HFFc6 (cell line): Measurements from ENCODE around the gene TMEM132D. TPM values are rescaled to one million over a fixed set of nuclear protein-coding genes. Genes with fewer than 3 reads are reported as not detected.

Experiments used
- DNase-seq: peaks from one replicate; pipeline ENCODE4 v3.0.0-alpha.2; 2018
- H3K27ac Mint-ChIP-seq: 2 replicates; pipeline ENCODE4 v1.8.0; 2020; ENCODE audit warnings: mild to moderate bottlenecking, mixed read lengths
- H3K27me3 Mint-ChIP-seq: 2 replicates; pipeline ENCODE4 v1.8.0; 2021; ENCODE audit warnings: mild to moderate bottlenecking, moderate library complexity, mixed read lengths; ENCODE audit not compliant: insufficient read depth
- H3K36me3 Mint-ChIP-seq: 2 replicates; pipeline ENCODE4 v1.8.0; 2021; ENCODE audit warnings: low read depth, mixed read lengths
- H3K4me1 Mint-ChIP-seq: 2 replicates; pipeline ENCODE4 v1.8.0; 2020; ENCODE audit warnings: low read depth, mixed read lengths
- H3K4me3 Mint-ChIP-seq: 2 replicates; pipeline ENCODE4 v1.8.0; 2020; ENCODE audit warnings: mild to moderate bottlenecking, moderate library complexity, mixed read lengths
- H3K9me3 Mint-ChIP-seq: 2 replicates; pipeline ENCODE4 v1.8.0; 2020; ENCODE audit warnings: mild to moderate bottlenecking, mixed read lengths
- total RNA-seq, 6 experiments: library from RNA; stranded (reverse); fragmentation: NEBNext Ultra II Directional; extraction: Animal tissue kit (Norgen Biotek cat#: 25700); gene quantifications; 2 replicates in 1 of 6; 3 replicates in 5 of 6; pipeline ENCODE4 v1.2.3, GENCODE V29; 2021
- TF ChIP-seq, protein P1 (sequence below): fragments of 200-600 bp; sonication (generic); IDR thresholded peaks from 2 replicates; pipeline ENCODE4 v1.5.0; 2021; ENCODE audit warnings: antibody characterized with exemption, mild to moderate bottlenecking

TMEM132D gene
- total RNA-seq, 6 experiments from 2014 or later, result not detected

DNA sequence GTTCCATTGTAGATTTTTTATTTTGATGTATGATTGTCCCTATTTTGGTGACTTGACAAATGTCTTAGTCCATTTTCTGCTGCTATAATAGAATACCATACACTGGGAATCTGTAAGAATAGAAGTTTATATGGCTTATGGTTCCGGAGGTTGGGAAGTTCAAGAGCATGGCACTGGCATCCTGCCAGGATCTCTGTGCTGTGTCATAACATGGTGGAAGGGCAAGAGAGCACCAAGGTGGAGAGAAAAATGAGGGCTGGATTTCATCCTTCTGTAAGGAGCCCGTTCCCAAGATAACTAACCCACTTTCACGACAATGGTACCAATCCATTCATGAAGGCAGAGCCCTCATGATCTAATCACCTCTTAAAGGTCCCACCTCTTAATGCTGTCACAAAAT, 176.7 kb downstream of the TMEM132D start:
- no peak overlapping the region for H3K27ac Mint-ChIP-seq
- H3K27me3 Mint-ChIP-seq, result no peaks in the 10 kb centered on the region; the same call in 1 of the 2 replicates
- peaks cover 18% of the 10 kb centered on the region for H3K36me3 Mint-ChIP-seq
- peaks cover 55% of the 10 kb centered on the region for H3K9me3 Mint-ChIP-seq
- H3K4me1 Mint-ChIP-seq, result no peaks in the 10 kb centered on the region
- TF ChIP-seq, protein P1, sequence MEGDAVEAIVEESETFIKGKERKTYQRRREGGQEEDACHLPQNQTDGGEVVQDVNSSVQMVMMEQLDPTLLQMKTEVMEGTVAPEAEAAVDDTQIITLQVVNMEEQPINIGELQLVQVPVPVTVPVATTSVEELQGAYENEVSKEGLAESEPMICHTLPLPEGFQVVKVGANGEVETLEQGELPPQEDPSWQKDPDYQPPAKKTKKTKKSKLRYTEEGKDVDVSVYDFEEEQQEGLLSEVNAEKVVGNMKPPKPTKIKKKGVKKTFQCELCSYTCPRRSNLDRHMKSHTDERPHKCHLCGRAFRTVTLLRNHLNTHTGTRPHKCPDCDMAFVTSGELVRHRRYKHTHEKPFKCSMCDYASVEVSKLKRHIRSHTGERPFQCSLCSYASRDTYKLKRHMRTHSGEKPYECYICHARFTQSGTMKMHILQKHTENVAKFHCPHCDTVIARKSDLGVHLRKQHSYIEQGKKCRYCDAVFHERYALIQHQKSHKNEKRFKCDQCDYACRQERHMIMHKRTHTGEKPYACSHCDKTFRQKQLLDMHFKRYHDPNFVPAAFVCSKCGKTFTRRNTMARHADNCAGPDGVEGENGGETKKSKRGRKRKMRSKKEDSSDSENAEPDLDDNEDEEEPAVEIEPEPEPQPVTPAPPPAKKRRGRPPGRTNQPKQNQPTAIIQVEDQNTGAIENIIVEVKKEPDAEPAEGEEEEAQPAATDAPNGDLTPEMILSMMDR, result no peak
- H3K4me3 Mint-ChIP-seq, result no peak overlapping the region
- DNase-seq, result no peak

DNA sequence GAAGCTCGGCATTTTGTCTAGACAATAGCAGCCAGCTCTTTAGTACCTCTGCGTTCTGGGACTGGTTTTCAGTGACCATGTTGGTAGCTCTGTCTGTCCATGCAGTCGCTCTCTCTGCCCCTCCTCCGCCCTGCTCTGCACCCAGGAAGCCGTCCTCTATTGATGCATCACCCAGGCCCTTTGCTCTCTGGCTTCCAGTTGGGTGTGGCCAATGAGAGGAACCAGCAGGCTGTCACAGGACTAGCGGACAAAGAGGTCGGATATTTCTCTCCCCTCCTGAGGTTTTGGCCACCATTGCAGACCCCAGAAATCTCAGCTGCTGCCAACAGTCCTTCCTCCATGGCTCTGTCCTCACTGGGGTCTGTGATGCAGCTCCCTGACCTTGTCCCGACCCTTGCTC, 180.6 kb downstream of the TMEM132D start:
- H3K4me3 Mint-ChIP-seq, result no peak overlapping the region
- no peaks in the 10 kb centered on the region for H3K4me1 Mint-ChIP-seq
- TF ChIP-seq, protein P1, result no peak
- no peaks in the 10 kb centered on the region; the same call in 1 of the 2 replicates for H3K27me3 Mint-ChIP-seq
- DNase-seq, result no peak
- H3K27ac Mint-ChIP-seq, result no peak overlapping the region
- H3K36me3 Mint-ChIP-seq, result peaks cover 18% of the 10 kb centered on the region
- peaks cover 55% of the 10 kb centered on the region for H3K9me3 Mint-ChIP-seq

DNA sequence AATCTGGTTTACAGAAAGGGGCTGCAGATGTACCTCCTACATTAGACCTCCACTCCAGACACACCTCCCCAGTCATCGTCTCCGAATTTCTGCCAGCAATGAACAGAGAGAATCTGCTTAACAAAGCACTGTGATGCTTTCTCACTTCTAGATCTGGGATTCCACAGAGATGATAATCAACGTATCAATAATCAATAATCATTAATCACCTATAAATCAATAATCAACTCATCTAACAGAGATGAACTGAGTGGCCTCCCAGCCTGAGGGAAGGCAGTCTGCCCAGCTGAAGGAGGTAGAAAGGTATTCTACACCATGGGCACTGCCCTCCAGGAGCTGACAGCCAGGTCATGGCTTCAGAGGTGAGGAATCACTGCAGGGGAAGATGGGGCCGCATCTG, 183.2 kb downstream of the TMEM132D start:
- Mint-ChIP-seq H3K4me3 (no peak overlapping the region), H3K9me3 (peaks cover 59% of the 10 kb centered on the region), H3K4me1 (no peaks in the 10 kb centered on the region), H3K36me3 (peaks cover 8% of the 10 kb centered on the region; the same call in 1 of the 2 replicates), H3K27me3 (no peaks in the 10 kb centered on the region; the same call in 1 of the 2 replicates), H3K27ac (no peak overlapping the region)
- no peak for DNase-seq
- TF ChIP-seq, protein P1, result no peak

DNA sequence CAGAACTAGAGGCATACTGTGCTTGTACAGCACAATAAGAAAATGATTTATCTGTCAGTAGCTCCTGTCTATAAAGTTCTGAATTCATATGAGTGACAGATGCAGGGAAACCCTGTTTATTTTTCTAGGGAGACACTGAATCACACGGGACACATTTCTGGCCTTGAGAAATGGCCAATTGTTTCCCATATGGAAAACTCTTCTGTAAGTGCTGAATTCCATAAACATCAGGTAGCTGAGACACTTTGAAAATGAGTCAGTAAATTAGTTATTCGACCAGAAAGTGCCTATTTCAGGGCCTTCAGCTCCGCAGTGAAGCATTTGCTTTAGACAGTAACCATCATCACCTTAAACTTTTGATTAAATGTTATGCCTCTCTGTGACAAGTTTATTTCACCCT, 184.4 kb downstream of the TMEM132D start:
- Mint-ChIP-seq H3K36me3 (peaks cover 8% of the 10 kb centered on the region; the same call in 1 of the 2 replicates), H3K4me3 (no peak overlapping the region), H3K9me3 (peaks cover 67% of the 10 kb centered on the region), H3K27me3 (no peaks in the 10 kb centered on the region; the same call in 1 of the 2 replicates), H3K27ac (no peak overlapping the region), H3K4me1 (no peaks in the 10 kb centered on the region)
- TF ChIP-seq, protein P1, result no peak
- DNase-seq, result no peak

DNA sequence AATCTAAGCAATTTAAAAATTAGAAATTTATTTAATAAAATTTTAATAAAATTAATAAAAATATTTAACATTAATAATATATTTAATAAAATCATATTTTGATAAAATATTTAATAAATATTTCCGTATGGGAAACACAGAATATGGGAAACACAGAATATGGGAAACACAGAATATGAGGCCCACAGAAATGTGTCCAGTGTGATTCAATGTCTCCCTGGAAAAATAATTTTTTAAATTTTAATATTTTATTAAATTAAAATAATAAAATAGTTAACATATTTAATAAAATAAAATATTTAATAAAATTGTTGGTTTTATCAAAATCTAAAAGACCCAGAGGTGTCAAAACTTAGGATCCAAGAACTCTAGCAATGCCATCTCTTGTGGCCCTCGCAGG, 186.4 kb downstream of the TMEM132D start:
- H3K27me3 Mint-ChIP-seq, result no peaks in the 10 kb centered on the region
- H3K27ac Mint-ChIP-seq, result no peak overlapping the region
- H3K36me3 Mint-ChIP-seq, result no peaks in the 10 kb centered on the region
- TF ChIP-seq, protein P1, result no peak
- H3K9me3 Mint-ChIP-seq, result peaks cover 65% of the 10 kb centered on the region
- H3K4me3 Mint-ChIP-seq, result no peak overlapping the region
- no peak for DNase-seq
- H3K4me1 Mint-ChIP-seq, result no peaks in the 10 kb centered on the region

DNA sequence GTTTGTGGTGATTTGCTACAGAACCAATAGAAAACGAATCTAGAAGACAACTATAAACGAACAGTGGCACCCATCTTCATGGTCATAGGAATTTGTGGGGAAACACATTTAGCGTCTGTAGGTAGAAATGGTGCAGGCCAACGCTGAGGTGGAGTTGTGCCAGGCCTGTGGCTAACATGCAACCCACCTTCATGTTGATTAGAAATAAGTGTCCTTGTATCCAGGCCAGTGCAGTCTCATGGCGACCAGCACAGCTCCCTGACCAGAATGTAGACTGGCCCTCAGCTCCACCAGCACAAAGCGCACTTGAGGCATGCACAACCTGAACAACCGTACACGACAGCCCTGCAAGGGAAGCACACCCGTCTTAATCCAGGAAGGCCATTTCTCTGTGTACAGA, 187.0 kb downstream of the TMEM132D start:
- no peak for DNase-seq
- Mint-ChIP-seq H3K4me3 (no peak overlapping the region), H3K27ac (no peak overlapping the region), H3K27me3 (no peaks in the 10 kb centered on the region), H3K36me3 (no peaks in the 10 kb centered on the region), H3K9me3 (peaks cover 64% of the 10 kb centered on the region), H3K4me1 (no peaks in the 10 kb centered on the region)
- TF ChIP-seq, protein P1, result no peak
